Neural progenitor cell (in vitro differentiated cells): Measurements from ENCODE around the gene PLCG2. TPM values are rescaled to one million over a fixed set of nuclear protein-coding genes. Genes with fewer than 3 reads are reported as not detected.

ENCODE experiments used
- DNase-seq: peaks from one replicate; pipeline ENCODE4 v3.0.0-alpha.2; 2016; ENCODE audit warnings: low spot score
- H2AFZ ChIP-seq: fragments of 200-600 bp; sonication (generic); replicated peaks from 2 replicates; pipeline ENCODE4 v1.6.1; 2016; ENCODE audit warnings: antibody characterized with exemption
- H3F3A ChIP-seq: fragments of 200-600 bp; sonication (generic); 2 replicates; pipeline ENCODE4 v1.6.1; 2016; ENCODE audit warnings: antibody characterized with exemption, low read depth
- H3K27ac ChIP-seq: fragments of 200-600 bp; sonication (generic); 2 replicates; pipeline ENCODE4 v1.5.1; 2016; ENCODE audit warnings: mild to moderate bottlenecking
- H3K27me3 ChIP-seq: fragments of 200-600 bp; sonication (generic); 2 replicates; pipeline ENCODE4 v1.6.1; 2016; ENCODE audit warnings: mild to moderate bottlenecking, moderate library complexity
- H3K36me3 ChIP-seq: fragments of 200-600 bp; sonication (generic); 2 replicates; pipeline ENCODE4 v1.5.1; 2016
- H3K4me1 ChIP-seq: fragments of 200-600 bp; sonication (generic); 2 replicates; pipeline ENCODE4 v1.6.1; 2016; ENCODE audit warnings: mixed run types
- H3K4me2 ChIP-seq: fragments of 200-600 bp; sonication (generic); 2 replicates; pipeline ENCODE4 v1.6.1; 2016
- H3K4me3 ChIP-seq: fragments of 200-600 bp; sonication (generic); 2 replicates; pipeline ENCODE4 v1.5.1; 2016
- H3K79me2 ChIP-seq: fragments of 200-600 bp; sonication (generic); 2 replicates; pipeline ENCODE4 v1.6.1; 2016; ENCODE audit warnings: low read depth
- H3K9ac ChIP-seq: fragments of 200-600 bp; sonication (generic); 2 replicates; pipeline ENCODE4 v1.6.1; 2016
- H3K9me3 ChIP-seq: fragments of 200-600 bp; sonication (generic); 2 replicates; pipeline ENCODE4 v1.5.1; 2016; ENCODE audit warnings: low read depth
- H4K20me1 ChIP-seq: fragments of 200-600 bp; sonication (generic); 2 replicates; pipeline ENCODE4 v1.6.1; 2016; ENCODE audit warnings: low read depth
- H3K27ac Mint-ChIP-seq: 3 replicates; pipeline ENCODE4 v1.8.0; 2021; ENCODE audit warnings: mixed read lengths
- H3K27me3 Mint-ChIP-seq: 2 replicates; pipeline ENCODE4 v1.8.0; 2022; ENCODE audit warnings: low read depth, mild to moderate bottlenecking, inconsistent platforms, moderate library complexity, mixed read lengths; ENCODE audit not compliant: insufficient read depth
- H3K36me3 Mint-ChIP-seq: 3 replicates; pipeline ENCODE4 v1.8.0; 2021; ENCODE audit warnings: mixed read lengths
- H3K4me1 Mint-ChIP-seq: 3 replicates; pipeline ENCODE4 v1.8.0; 2021; ENCODE audit warnings: mixed read lengths
- H3K4me3 Mint-ChIP-seq: 3 replicates; pipeline ENCODE4 v1.8.0; 2021; ENCODE audit warnings: mild to moderate bottlenecking, moderate library complexity, mixed read lengths
- H3K9me3 Mint-ChIP-seq: 3 replicates; pipeline ENCODE4 v1.8.0; 2020; ENCODE audit warnings: mixed read lengths
- EZH2 ChIP-seq: fragments of 200-600 bp; sonication (generic); IDR thresholded peaks from 2 replicates; pipeline ENCODE4 v1.6.1; 2017; ENCODE audit warnings: antibody characterized with exemption, mild to moderate bottlenecking, moderate library complexity
- EZH2phosphoT487 ChIP-seq: fragments of 200-600 bp; sonication (generic); IDR thresholded peaks from 2 replicates; pipeline ENCODE4 v1.6.1; 2017; ENCODE audit warnings: antibody characterized with exemption
- total RNA-seq: library from RNA; depleted of rRNA; stranded (reverse); fragments of >200 nt; gene quantifications from 2 replicates; pipeline ENCODE4 v1.2.3, GENCODE V29; 2015; ENCODE audit warnings: low replicate concordance
- TF ChIP-seq, protein P1 (sequence below): fragments of 200-600 bp; sonication (generic); IDR thresholded peaks from 2 replicates; pipeline ENCODE4 v1.5.1; 2017; ENCODE audit warnings: antibody characterized with exemption, mild to moderate bottlenecking

The PLCG2 gene
- total RNA-seq, 1 donor from 2014 or later: 5.0 TPM

DNA sequence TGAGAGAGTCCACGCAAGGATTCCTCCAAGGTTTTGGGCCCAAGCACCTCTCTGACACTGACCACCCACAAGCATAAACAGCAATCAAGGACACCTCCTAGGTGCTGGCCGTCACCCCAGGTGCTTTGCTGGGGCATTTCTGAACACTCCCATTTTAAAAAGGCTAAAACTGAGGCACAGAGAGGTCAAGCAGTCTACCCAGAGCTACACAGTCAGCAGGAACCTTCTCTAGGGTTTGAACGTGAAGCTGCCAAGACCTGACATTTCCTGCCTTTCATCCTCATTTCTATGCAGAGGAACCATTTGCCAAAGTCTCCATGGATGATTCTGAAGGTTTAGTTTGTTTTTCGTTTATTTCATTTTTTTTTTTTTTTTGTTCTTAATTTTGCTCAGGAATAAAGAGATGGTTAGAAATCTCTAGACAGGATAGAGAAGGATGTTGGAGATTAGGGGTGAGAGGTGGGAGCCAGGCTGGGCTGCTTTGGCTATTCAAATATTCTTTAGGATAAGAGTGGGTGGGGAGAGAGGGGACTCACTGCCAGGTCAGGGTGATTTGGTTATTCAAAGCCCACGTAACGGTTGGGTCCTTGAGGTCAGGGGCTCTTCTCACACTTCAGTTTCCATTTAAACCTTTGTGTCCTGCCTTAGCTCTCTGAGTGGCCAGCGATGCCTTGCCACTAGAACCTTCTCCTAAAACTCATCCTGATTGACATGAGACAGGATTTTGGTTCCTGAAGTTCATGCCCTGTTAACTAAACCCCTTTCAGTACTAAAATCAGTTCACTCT lies 6.2 kb downstream of the PLCG2 start:
- H3K36me3 ChIP-seq: no peaks in the 10 kb centered on the region
- peaks cover 1% of the 10 kb centered on the region for H4K20me1 ChIP-seq
- peaks cover 23% of the 10 kb centered on the region for H3K27me3 Mint-ChIP-seq
- peaks cover 5% of the 10 kb centered on the region for H3F3A ChIP-seq
- no peaks in the 10 kb centered on the region for H3K4me1 ChIP-seq
- no peaks in the 10 kb centered on the region for H3K79me2 ChIP-seq
- H3K9me3 ChIP-seq: no peaks in the 10 kb centered on the region
- no peak for DNase-seq
- H3K36me3 Mint-ChIP-seq: no peaks in the 10 kb centered on the region
- no peak overlapping the region for H3K9ac ChIP-seq
- H3K4me3 Mint-ChIP-seq: no peak overlapping the region
- peak overlapping the region; percentile 43 for H3K27ac Mint-ChIP-seq
- H3K27ac ChIP-seq: no peak overlapping the region
- peaks cover 15% of the 10 kb centered on the region for H3K27me3 ChIP-seq
- no peak overlapping the region for H3K4me2 ChIP-seq
- H3K4me3 ChIP-seq: no peak overlapping the region
- H3K4me1 Mint-ChIP-seq: peaks cover 22% of the 10 kb centered on the region
- no peak for TF ChIP-seq EZH2phosphoT487
- TF ChIP-seq, protein P1, sequence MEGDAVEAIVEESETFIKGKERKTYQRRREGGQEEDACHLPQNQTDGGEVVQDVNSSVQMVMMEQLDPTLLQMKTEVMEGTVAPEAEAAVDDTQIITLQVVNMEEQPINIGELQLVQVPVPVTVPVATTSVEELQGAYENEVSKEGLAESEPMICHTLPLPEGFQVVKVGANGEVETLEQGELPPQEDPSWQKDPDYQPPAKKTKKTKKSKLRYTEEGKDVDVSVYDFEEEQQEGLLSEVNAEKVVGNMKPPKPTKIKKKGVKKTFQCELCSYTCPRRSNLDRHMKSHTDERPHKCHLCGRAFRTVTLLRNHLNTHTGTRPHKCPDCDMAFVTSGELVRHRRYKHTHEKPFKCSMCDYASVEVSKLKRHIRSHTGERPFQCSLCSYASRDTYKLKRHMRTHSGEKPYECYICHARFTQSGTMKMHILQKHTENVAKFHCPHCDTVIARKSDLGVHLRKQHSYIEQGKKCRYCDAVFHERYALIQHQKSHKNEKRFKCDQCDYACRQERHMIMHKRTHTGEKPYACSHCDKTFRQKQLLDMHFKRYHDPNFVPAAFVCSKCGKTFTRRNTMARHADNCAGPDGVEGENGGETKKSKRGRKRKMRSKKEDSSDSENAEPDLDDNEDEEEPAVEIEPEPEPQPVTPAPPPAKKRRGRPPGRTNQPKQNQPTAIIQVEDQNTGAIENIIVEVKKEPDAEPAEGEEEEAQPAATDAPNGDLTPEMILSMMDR: no peak
- no peak for TF ChIP-seq EZH2
- peaks cover 3% of the 10 kb centered on the region for H3K9me3 Mint-ChIP-seq
- no peak overlapping the region for H2AFZ ChIP-seq

DNA sequence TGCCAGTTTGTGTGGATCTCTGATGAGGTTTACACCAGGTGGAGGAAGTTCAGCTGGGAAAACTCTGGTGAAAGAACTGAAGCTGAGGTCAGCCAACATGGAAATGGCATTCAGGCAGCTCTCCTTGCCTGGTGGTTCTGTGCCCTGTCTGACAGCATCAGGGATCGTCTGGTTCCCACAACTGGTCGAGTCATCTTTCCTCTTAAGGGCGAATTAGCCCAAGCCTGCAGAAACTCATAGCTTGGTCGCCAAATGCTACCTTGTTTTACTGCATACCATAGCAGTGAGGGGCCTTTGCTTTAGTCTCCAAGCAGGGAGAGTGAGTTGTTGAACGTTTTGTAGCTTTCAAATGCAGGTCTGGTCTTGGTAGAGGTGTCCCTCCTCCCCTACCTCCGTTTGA lies 7.2 kb downstream of the PLCG2 start:
- Histone ChIP-seq H3K9me3 (no peaks in the 10 kb centered on the region), H3K4me2 (no peak overlapping the region), H3K27ac (no peak overlapping the region), H3K79me2 (no peaks in the 10 kb centered on the region), H3K27me3 (peaks cover 5% of the 10 kb centered on the region), H4K20me1 (no peaks in the 10 kb centered on the region), H3K4me3 (no peak overlapping the region), H3K36me3 (no peaks in the 10 kb centered on the region), H3F3A (peaks cover 5% of the 10 kb centered on the region), H3K9ac (no peak overlapping the region), H3K4me1 (no peaks in the 10 kb centered on the region), H2AFZ (no peak overlapping the region)
- no peak for DNase-seq
- no peak overlapping the region for H3K4me3 Mint-ChIP-seq
- no peak for TF ChIP-seq EZH2phosphoT487
- TF ChIP-seq, protein P1: no peak
- no peak for TF ChIP-seq EZH2
- H3K36me3 Mint-ChIP-seq: no peaks in the 10 kb centered on the region
- H3K4me1 Mint-ChIP-seq: peaks cover 26% of the 10 kb centered on the region
- no peak overlapping the region for H3K27ac Mint-ChIP-seq
- peaks cover 14% of the 10 kb centered on the region for H3K27me3 Mint-ChIP-seq
- peaks cover 2% of the 10 kb centered on the region for H3K9me3 Mint-ChIP-seq

DNA sequence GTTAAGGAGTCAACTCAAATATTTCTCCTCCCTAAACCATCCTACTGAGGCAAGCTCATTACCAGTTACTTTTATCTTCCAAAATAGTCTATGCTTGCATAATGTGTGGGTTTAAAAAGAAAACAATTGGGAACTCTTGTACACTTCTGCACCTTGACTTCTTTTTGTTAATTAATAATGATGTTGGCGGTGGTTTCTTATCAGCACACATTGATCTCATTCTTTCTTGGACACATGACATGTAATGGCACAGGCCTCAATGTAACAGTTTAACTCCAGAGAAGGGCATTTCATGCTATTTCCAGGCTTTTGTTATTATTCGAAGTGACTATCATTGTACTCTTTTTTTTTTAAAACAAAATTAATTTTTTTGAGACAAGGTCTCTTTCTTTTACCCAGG lies 7.8 kb downstream of the PLCG2 start:
- no peak overlapping the region for H3K4me3 Mint-ChIP-seq
- no peak overlapping the region for H3K27ac Mint-ChIP-seq
- Histone ChIP-seq H3K27ac (no peak overlapping the region), H3K79me2 (no peaks in the 10 kb centered on the region), H3K9ac (no peak overlapping the region), H3K36me3 (no peaks in the 10 kb centered on the region), H3K9me3 (no peaks in the 10 kb centered on the region), H3K4me3 (no peak overlapping the region), H4K20me1 (no peaks in the 10 kb centered on the region), H3K27me3 (no peaks in the 10 kb centered on the region), H3K4me2 (no peak overlapping the region), H3K4me1 (no peaks in the 10 kb centered on the region), H3F3A (peaks cover 5% of the 10 kb centered on the region), H2AFZ (no peak overlapping the region)
- H3K27me3 Mint-ChIP-seq: peaks cover 10% of the 10 kb centered on the region
- no peaks in the 10 kb centered on the region for H3K36me3 Mint-ChIP-seq
- TF ChIP-seq EZH2 (no peak), EZH2phosphoT487 (no peak)
- TF ChIP-seq, protein P1: no peak
- peaks cover 26% of the 10 kb centered on the region for H3K4me1 Mint-ChIP-seq
- no peak for DNase-seq
- H3K9me3 Mint-ChIP-seq: peaks cover 2% of the 10 kb centered on the region
